GM12864 (cell line): Measurements from ENCODE around the gene RER1.

ENCODE experiments used
- DNase-seq: peaks from one replicate; pipeline ENCODE4 v3.0.0-alpha.2; 2011; ENCODE audit warnings: low read depth
- H3K4me3 ChIP-seq: 2 replicates; pipeline ENCODE4 v1.5.1; 2011; ENCODE audit warnings: mild to moderate bottlenecking, low read depth, low read length, control low read depth
- TF ChIP-seq, protein P1 (sequence below): IDR thresholded peaks from 2 replicates; pipeline ENCODE4 v1.5.1; 2011; ENCODE audit warnings: low read depth, mild to moderate bottlenecking, moderate library complexity, low read length, control low read depth, inconsistent platforms; ENCODE audit errors: missing control alignments

RER1 gene

GRCh38 chr1:2399890-2400575, 8.4 kb downstream of the RER1 start:
- no peak for DNase-seq
- H3K4me3 ChIP-seq: no peak overlapping the region
- TF ChIP-seq, protein P1, sequence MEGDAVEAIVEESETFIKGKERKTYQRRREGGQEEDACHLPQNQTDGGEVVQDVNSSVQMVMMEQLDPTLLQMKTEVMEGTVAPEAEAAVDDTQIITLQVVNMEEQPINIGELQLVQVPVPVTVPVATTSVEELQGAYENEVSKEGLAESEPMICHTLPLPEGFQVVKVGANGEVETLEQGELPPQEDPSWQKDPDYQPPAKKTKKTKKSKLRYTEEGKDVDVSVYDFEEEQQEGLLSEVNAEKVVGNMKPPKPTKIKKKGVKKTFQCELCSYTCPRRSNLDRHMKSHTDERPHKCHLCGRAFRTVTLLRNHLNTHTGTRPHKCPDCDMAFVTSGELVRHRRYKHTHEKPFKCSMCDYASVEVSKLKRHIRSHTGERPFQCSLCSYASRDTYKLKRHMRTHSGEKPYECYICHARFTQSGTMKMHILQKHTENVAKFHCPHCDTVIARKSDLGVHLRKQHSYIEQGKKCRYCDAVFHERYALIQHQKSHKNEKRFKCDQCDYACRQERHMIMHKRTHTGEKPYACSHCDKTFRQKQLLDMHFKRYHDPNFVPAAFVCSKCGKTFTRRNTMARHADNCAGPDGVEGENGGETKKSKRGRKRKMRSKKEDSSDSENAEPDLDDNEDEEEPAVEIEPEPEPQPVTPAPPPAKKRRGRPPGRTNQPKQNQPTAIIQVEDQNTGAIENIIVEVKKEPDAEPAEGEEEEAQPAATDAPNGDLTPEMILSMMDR: no peak

DNA sequence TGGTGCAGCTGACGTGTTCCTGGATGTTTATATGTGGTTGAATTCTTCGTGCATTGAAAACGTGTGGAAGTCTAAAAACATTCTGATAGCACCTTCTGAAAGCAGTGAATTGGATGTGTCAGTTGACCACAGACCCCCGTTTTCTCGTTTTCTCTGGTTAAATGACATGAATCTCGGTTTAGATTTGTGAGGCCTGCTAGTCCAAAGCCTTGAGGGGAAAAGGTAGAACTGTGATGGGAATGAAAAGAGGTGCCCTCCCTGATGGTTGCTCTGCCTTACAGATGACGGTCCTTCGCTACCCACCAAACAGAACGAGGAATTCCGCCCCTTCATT, 8.9 kb downstream of the RER1 start:
- TF ChIP-seq, protein P1: no peak
- H3K4me3 ChIP-seq: no peak overlapping the region
- no peak for DNase-seq

DNA sequence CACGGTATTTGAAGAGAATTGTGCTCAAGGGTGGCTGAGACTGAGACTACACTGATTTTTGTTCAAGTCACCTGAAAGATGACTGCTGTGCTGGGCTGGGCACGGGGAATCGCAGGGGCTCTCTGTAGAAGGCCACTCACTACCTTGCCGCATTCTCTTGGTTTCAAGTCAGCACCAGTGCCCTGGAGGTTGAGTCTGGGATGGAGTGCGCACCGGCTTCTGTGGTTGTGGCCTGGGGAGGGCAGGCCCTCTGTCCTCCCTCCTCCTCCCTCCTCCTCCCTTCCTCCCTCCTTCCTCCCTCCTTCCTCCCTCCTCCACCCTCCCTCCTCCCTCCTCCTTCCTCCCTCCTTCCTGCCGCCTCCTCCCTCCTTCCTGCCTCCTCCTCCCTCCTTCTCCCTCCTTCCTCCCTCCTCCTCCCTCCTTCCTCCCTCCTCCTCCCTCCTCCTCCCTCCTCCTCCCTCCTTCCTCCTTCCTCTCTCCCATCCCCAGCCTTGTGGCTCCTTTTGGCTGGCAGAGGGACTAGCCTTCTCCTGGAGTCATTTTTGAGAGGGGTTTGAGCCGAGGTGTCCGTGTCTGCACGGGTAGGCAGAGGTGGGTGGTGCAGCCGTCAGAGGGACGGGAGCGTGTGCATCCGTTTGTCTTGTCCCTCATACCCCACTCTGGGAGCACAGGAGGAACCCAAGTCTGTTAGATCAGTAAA, 9.5 kb downstream of the RER1 start:
- DNase-seq: no peak
- TF ChIP-seq, protein P1: no peak
- no peak overlapping the region for H3K4me3 ChIP-seq

DNA sequence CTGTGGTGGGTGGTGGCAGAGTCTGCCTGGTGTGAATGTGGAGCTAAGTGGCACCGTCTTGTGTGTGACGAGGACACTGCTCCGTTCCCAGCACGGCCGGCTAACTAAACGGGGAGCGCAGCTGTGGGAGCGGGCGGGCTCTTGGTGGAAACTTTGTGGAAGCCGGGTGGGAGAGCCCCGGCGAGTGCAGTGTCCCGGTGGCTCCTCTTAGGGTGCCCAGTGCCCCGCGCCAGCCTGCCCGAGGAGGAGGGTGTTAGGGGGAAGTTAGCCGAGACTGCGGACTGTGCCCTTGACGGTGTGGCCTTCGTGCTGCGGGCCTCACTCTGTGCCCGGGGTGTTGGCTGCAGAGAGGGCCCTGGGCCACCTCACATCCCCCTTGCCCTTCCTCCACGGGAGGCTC, 10.8 kb downstream of the RER1 start:
- DNase-seq: no peak
- TF ChIP-seq, protein P1: no peak
- H3K4me3 ChIP-seq: no peak overlapping the region

- TF ChIP-seq, protein P1: no peak
- H3K4me3 ChIP-seq: no peak overlapping the region
- DNase-seq: no peak
These were observed 11.6 kb downstream of the RER1 start for GRCh38 chr1:2403273-2403672.

DNA sequence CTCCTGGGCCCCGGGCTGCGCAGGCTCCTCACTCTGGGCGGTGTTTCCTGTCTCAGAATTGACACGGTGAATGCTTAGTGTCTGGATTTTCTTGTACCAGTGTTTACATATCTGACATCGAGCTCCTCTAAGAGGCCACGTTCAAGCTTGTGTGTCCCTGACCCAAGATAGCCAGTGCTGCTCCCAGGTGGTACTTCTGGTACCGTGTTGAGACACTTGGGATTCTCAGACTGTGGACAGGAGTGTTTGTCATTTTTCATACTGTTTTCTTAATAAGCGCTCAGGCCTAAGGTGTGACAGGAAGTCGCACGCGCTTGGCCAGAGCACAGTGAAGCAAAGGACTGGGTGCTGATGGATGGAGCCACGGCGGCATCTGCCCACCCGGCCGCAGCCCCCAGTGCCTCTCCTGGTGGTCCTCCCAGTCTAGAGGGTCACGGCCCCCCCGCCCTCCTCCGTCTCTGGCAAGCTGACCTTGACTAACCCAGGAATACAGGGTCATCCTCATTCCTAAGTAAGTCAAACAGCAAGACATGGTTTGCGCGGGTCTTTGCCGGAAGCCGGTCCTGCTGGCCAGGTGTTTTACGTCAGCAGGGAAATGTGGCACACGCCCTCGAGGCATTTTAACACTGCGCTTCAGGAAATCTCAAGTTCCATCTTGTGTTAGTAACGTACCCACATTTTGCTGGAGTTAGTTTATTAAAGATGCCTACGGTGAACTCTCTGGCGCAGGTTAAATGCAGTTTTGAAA, 12.7 kb downstream of the RER1 start:
- no peak overlapping the region for H3K4me3 ChIP-seq
- DNase-seq: no peak
- TF ChIP-seq, protein P1: no peak
